PC-9 (cell line): ENCODE measurements around the gene NADSYN1. TPM values are rescaled to one million over a fixed set of nuclear protein-coding genes. Genes with fewer than 3 reads are reported as not detected.
"Not testable (repeated sequence)": the region's sequence is repeated elsewhere in the genome, so short reads cannot be mapped to it uniquely, and the experiment has no call there.

Experiments
- BruUV-seq: library from RNA; stranded (reverse); fragments of 400-500 nt; replicated peaks from 2 replicates; lab custom pipeline; 2021; lab: Mats Ljungman, UMichigan
- CTCF ChIA-PET: fragments of 300-600 bp; sonication (Branson Sonifier 250); formaldehyde crosslinking; loops from one replicate; lab custom pipeline; 2022; ENCODE audit warnings: antibody characterized with exemption; lab: Charles Lee
- POLR2A ChIA-PET: fragments of 300-600 bp; sonication (Branson Sonifier 250); formaldehyde crosslinking; loops from one replicate; lab custom pipeline; 2022; ENCODE audit warnings: antibody characterized with exemption; ENCODE audit not compliant: unreplicated experiment; lab: Charles Lee
- DNase-seq, 2 experiments: peaks; one replicate each; pipeline versions ENCODE4 v3.0.0 to v3.0.0-alpha.2; 2015 to 2022; ENCODE audit warnings: mixed read lengths in 1 of 2
- H2AFZ ChIP-seq: fragments of 200-600 bp; sonication (generic); 2 replicates; pipeline ENCODE4 v1.8.1; 2017; ENCODE audit warnings: antibody characterized with exemption
- H3F3A ChIP-seq: fragments of 200-600 bp; sonication (generic); 2 replicates; pipeline ENCODE4 v1.8.1; 2017; ENCODE audit warnings: antibody characterized with exemption, mild to moderate bottlenecking, low read depth; ENCODE audit not compliant: insufficient read depth
- H3K27ac ChIP-seq: fragments of 200-600 bp; sonication (generic); 2 replicates; pipeline ENCODE4 v1.6.1; 2016; ENCODE audit warnings: mixed run types
- H3K27me3 ChIP-seq: fragments of 200-600 bp; sonication (generic); 2 replicates; pipeline ENCODE4 v1.6.1; 2016; ENCODE audit warnings: low read depth, mixed run types; ENCODE audit not compliant: insufficient read depth
- H3K36me3 ChIP-seq: fragments of 200-600 bp; sonication (generic); 2 replicates; pipeline ENCODE4 v1.6.1; 2016; ENCODE audit warnings: low read depth, mixed run types
- H3K4me1 ChIP-seq: fragments of 200-600 bp; sonication (generic); replicated peaks from 2 replicates; pipeline ENCODE4 v1.6.1; 2016; ENCODE audit warnings: mixed run types; ENCODE audit not compliant: insufficient read depth
- H3K4me2 ChIP-seq: fragments of 200-600 bp; sonication (generic); 2 replicates; pipeline ENCODE4 v1.6.1; 2017; ENCODE audit warnings: mixed run types
- H3K4me3 ChIP-seq: fragments of 200-600 bp; sonication (generic); 2 replicates; pipeline ENCODE4 v1.6.1; 2016; ENCODE audit warnings: mixed run types
- H3K79me2 ChIP-seq: fragments of 200-600 bp; sonication (generic); 2 replicates; pipeline ENCODE4 v1.6.1; 2017; ENCODE audit warnings: low read depth, mixed run types
- H3K9me2 ChIP-seq: fragments of 200-600 bp; sonication (generic); 2 replicates; pipeline ENCODE4 v1.8.1; 2017; ENCODE audit warnings: mild to moderate bottlenecking; ENCODE audit not compliant: insufficient read depth
- H3K9me3 ChIP-seq: fragments of 200-600 bp; sonication (generic); 2 replicates; pipeline ENCODE4 v1.8.1; 2016; ENCODE audit warnings: low read depth; ENCODE audit not compliant: insufficient read depth
- H4K20me1 ChIP-seq: fragments of 200-600 bp; sonication (generic); 2 replicates; pipeline ENCODE4 v1.8.1; 2017; ENCODE audit not compliant: insufficient read depth
- EZH2 ChIP-seq: fragments of 200-600 bp; sonication (generic); IDR thresholded peaks from 2 replicates; pipeline ENCODE4 v1.8.0; 2017; ENCODE audit warnings: antibody characterized with exemption, low read depth
- intact Hi-C: fragments of 100-400 bp; cut with micrococcal nuclease; formaldehyde crosslinking; loops from one replicate; pipeline ENCODE4 v1.10.0; 2022; ENCODE audit not compliant: unreplicated experiment
- total RNA-seq: library from RNA; stranded (reverse); gene quantifications from 2 replicates; pipeline ENCODE4 v1.2.3, GENCODE V29; 2021
- TF ChIP-seq, protein P1 (sequence below): fragments of 200-600 bp; sonication (generic); conservative IDR thresholded peaks from 2 replicates; pipeline ENCODE4 v1.6.1; 2017; ENCODE audit warnings: mixed run types, antibody characterized with exemption, mild to moderate bottlenecking, moderate library complexity

Gene NADSYN1
- total RNA-seq, 1 experiment from 2014 or later, result 118 TPM

DNA sequence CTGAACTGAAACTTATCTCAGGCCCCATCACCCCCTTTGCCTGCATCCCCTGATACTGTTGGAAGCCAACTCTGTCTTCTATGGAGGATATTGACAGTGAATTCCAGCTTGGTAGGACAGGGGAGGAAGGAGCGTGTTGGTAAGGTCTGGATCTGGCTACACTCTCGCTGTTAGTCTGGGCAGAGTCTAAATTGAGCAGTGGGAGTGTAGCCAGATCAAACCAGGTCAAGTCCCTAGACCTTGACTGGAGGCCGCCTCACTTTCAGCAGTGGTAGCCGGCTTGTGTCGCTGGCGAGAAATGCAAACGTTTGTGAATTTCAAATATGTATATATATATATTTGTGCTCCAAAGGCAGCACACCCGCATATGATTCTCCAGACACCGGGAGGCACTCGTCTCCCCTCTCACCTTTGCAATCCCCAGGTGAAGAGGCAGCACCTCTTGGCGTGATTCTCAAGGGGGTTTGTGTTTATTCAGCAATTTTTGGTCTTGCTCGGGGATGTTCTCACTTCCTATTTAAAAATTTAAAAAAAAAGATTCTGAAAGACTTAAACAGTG lies 31.5 kb upstream of the NADSYN1 start:
- no peaks in the 10 kb centered on the region for H4K20me1 ChIP-seq
- POLR2A ChIA-PET, result interaction anchor here (0.9 kb wide), 1 partner anchor 12 kb away, joined by 6 read pairs; no protein-coding TSS in a partner anchor
- H3K9me2 ChIP-seq, result no peaks in the 10 kb centered on the region
- H3K9me3 ChIP-seq, result no peaks in the 10 kb centered on the region
- no peak for DNase-seq
- H3K27ac ChIP-seq, result no peak overlapping the region
- peaks cover 24% of the 10 kb centered on the region for H3F3A ChIP-seq
- intact Hi-C loops, result loop anchor here (2.0 to 10.0 kb wide), 2 partner anchors 167 to 955 kb away; partner anchors contain the start of gene SHANK2
- peaks cover 17% of the 10 kb centered on the region for H3K4me1 ChIP-seq
- no peak for TF ChIP-seq EZH2
- TF ChIP-seq, protein P1, sequence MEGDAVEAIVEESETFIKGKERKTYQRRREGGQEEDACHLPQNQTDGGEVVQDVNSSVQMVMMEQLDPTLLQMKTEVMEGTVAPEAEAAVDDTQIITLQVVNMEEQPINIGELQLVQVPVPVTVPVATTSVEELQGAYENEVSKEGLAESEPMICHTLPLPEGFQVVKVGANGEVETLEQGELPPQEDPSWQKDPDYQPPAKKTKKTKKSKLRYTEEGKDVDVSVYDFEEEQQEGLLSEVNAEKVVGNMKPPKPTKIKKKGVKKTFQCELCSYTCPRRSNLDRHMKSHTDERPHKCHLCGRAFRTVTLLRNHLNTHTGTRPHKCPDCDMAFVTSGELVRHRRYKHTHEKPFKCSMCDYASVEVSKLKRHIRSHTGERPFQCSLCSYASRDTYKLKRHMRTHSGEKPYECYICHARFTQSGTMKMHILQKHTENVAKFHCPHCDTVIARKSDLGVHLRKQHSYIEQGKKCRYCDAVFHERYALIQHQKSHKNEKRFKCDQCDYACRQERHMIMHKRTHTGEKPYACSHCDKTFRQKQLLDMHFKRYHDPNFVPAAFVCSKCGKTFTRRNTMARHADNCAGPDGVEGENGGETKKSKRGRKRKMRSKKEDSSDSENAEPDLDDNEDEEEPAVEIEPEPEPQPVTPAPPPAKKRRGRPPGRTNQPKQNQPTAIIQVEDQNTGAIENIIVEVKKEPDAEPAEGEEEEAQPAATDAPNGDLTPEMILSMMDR, result no peak
- peaks cover 4% of the 10 kb centered on the region; the same call in 1 of the 2 replicates for H3K27me3 ChIP-seq
- CTCF ChIA-PET, result interaction anchor here (0.5 kb wide), 1 partner anchor 47 kb away, joined by 3 read pairs; no protein-coding TSS in a partner anchor
- no peak overlapping the region for H3K4me3 ChIP-seq
- H2AFZ ChIP-seq, result no peak overlapping the region
- H3K4me2 ChIP-seq, result no peak overlapping the region
- H3K36me3 ChIP-seq, result no peaks in the 10 kb centered on the region
- no TSS peak for BruUV-seq
- no peaks in the 10 kb centered on the region for H3K79me2 ChIP-seq

DNA sequence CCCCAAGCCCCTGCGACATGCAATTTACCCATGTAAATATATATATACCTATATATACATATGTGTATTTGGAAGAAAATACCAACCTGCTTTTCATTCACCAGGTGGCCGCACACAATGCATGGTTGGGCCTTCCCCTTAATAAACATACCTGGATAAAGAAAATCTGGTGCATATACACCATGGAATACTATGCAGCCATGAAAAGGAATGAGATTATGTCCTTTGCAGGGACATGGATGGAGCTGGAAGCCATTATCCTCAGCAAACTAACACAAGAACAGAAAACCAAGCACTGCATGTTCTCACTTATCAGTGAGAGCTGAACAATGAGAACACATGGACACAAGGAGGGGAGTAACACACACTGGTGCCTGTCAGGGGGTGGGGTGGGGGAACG lies 30.7 kb upstream of the NADSYN1 start:
- POLR2A ChIA-PET, CTCF ChIA-PET, H3K4me2 ChIP-seq, H3K9me2 ChIP-seq, H3K36me3 ChIP-seq, DNase-seq, H3K27me3 ChIP-seq, H3K79me2 ChIP-seq, H3K9me3 ChIP-seq, H4K20me1 ChIP-seq, H3K4me3 ChIP-seq, BruUV-seq, H2AFZ ChIP-seq, H3K27ac ChIP-seq: not testable (repeated sequence)
- Histone ChIP-seq H3K4me1 (peaks cover 18% of the 10 kb centered on the region), H3F3A (peaks cover 29% of the 10 kb centered on the region)
- intact Hi-C loops, result loop anchor here (10.0 kb wide), 1 partner anchor 168 kb away; the partner anchor contains the start of gene SHANK2

- Histone ChIP-seq H3K4me1 (peaks cover 18% of the 10 kb centered on the region), H3K27me3 (no peaks in the 10 kb centered on the region), H3K4me2 (no peak overlapping the region), H3K27ac (no peak overlapping the region), H4K20me1 (no peaks in the 10 kb centered on the region), H3K9me3 (no peaks in the 10 kb centered on the region), H2AFZ (no peak overlapping the region), H3K9me2 (no peaks in the 10 kb centered on the region), H3K4me3 (no peak overlapping the region), H3F3A (peaks cover 29% of the 10 kb centered on the region), H3K79me2 (no peaks in the 10 kb centered on the region), H3K36me3 (no peaks in the 10 kb centered on the region)
- no peak for DNase-seq
- POLR2A ChIA-PET, result interaction anchor here (0.6 to 0.7 kb wide), 2 partner anchors 50 to 132 kb away, joined by 4 to 5 read pairs; no protein-coding TSS in a partner anchor
- CTCF ChIA-PET, result no interaction called here
- TF ChIP-seq EZH2, result no peak
- TF ChIP-seq, protein P1, result no peak
- BruUV-seq, result no TSS peak
- intact Hi-C loops, result loop anchor here (10.0 kb wide), 1 partner anchor 168 kb away; the partner anchor contains the start of gene SHANK2
Measured at GRCh38 chr11:71423181-71423790, 29.7 kb upstream of the NADSYN1 start.
